Left ventricle myocardium inferior (tissue), 1 donor: ENCODE results near the gene MMP11. TPM values are rescaled to one million over a fixed set of nuclear protein-coding genes. Genes with fewer than 3 reads are reported as not detected.
A peak's percentile ranks its signal among the peaks of the same experiment; 100 is the strongest.

Source experiments
- DNase-seq: peaks from one replicate; pipeline ENCODE4 v3.0.0-alpha.2; 2020
- H3K27ac ChIP-seq: fragments of 200-600 bp; replicated peaks from 2 replicates; pipeline ENCODE4 v1.8.0; 2021
- H3K27me3 ChIP-seq: fragments of 200-600 bp; 2 replicates; pipeline ENCODE4 v1.8.0; 2021; ENCODE audit warnings: low read depth
- H3K36me3 ChIP-seq: fragments of 200-600 bp; 2 replicates; pipeline ENCODE4 v1.8.0; 2021
- H3K4me1 ChIP-seq: fragments of 200-600 bp; 2 replicates; pipeline ENCODE4 v1.8.0; 2021
- H3K4me3 ChIP-seq: fragments of 200-600 bp; 2 replicates; pipeline ENCODE4 v1.8.0; 2021; ENCODE audit warnings: mild to moderate bottlenecking, moderate library complexity
- H3K9me3 ChIP-seq: fragments of 200-600 bp; replicated peaks from 2 replicates; pipeline ENCODE4 v1.8.0; 2021
- CTCF ChIP-seq: fragments of 200-600 bp; IDR thresholded peaks from 2 replicates; pipeline ENCODE4 v1.8.0; 2021; ENCODE audit warnings: antibody characterized with exemption, mild to moderate bottlenecking, borderline replicate concordance
- intact Hi-C: fragments of 100-400 bp; cut with micrococcal nuclease; formaldehyde crosslinking; loops from one replicate; pipeline ENCODE4 v1.11.0; 2022
- total RNA-seq: library from RNA; stranded (reverse); fragmentation: NEBNext Ultra II Directional; extraction: Animal tissue kit (Norgen Biotek cat#: 25700); gene quantifications from one replicate; pipeline ENCODE4 v1.2.1, GENCODE V29; 2021
- donor health status: DM: no; HTN: yes; CAD: no; lungs with severe emphysema.

Gene MMP11
- total RNA-seq, 1 donor from 2014 or later: 16.9 TPM

GRCh38 chr22:23760056-23760455 lies 12.6 kb upstream of the MMP11 start:
- no peak for TF ChIP-seq CTCF
- Histone ChIP-seq H3K27me3 (no peaks in the 10 kb centered on the region), H3K27ac (no peak overlapping the region), H3K4me1 (peaks cover 24% of the 10 kb centered on the region), H3K4me3 (no peak overlapping the region), H3K9me3 (no peaks in the 10 kb centered on the region), H3K36me3 (no peaks in the 10 kb centered on the region)
- DNase-seq: no peak
- intact Hi-C loops: no loop called here

- peaks cover 54% of the 10 kb centered on the region for H3K4me1 ChIP-seq
- H3K27ac ChIP-seq: peak within 1 kb of the TSS; percentile 94
- no peak for TF ChIP-seq CTCF
- no peaks in the 10 kb centered on the region for H3K9me3 ChIP-seq
- H3K4me3 ChIP-seq: peak within 1 kb of the TSS; percentile 78
- no peak for DNase-seq
- H3K27me3 ChIP-seq: no peaks in the 10 kb centered on the region
- peaks cover 7% of the 10 kb centered on the region for H3K36me3 ChIP-seq
- intact Hi-C loops: no loop called here
Measured at GRCh38 chr22:23762842-23763578, 9.6 kb upstream of the MMP11 start, which contains the start of gene C22orf15. Gene C22orf15, plus strand, starts transcription at chr22:23762990. Its CDS starts 317 bp downstream, at chr22:23763307.

- Histone ChIP-seq H3K9me3 (no peaks in the 10 kb centered on the region), H3K4me3 (peak overlapping the region; percentile 78), H3K36me3 (peaks cover 7% of the 10 kb centered on the region), H3K27me3 (no peaks in the 10 kb centered on the region), H3K4me1 (peaks cover 59% of the 10 kb centered on the region), H3K27ac (peak overlapping the region; percentile 94)
- DNase-seq: no peak
- intact Hi-C loops: no loop called here
- no peak for TF ChIP-seq CTCF
Measured at GRCh38 chr22:23763579-23763945, 9.1 kb upstream of the MMP11 start.

- peaks cover 7% of the 10 kb centered on the region for H3K36me3 ChIP-seq
- intact Hi-C loops: no loop called here
- H3K4me3 ChIP-seq: peak overlapping the region; percentile 78
- TF ChIP-seq CTCF: no peak
- H3K27me3 ChIP-seq: no peaks in the 10 kb centered on the region
- no peaks in the 10 kb centered on the region for H3K9me3 ChIP-seq
- peaks cover 63% of the 10 kb centered on the region for H3K4me1 ChIP-seq
- peak overlapping the region; percentile 94 for H3K27ac ChIP-seq
- no peak for DNase-seq
Measured at GRCh38 chr22:23763954-23764353, 8.7 kb upstream of the MMP11 start.

- peaks cover 7% of the 10 kb centered on the region for H3K36me3 ChIP-seq
- peaks cover 69% of the 10 kb centered on the region for H3K4me1 ChIP-seq
- H3K27me3 ChIP-seq: no peaks in the 10 kb centered on the region
- intact Hi-C loops: no loop called here
- H3K27ac ChIP-seq: peak overlapping the region; percentile 94
- no peak for DNase-seq
- TF ChIP-seq CTCF: no peak
- H3K4me3 ChIP-seq: peak overlapping the region; percentile 78
- H3K9me3 ChIP-seq: no peaks in the 10 kb centered on the region
Measured at GRCh38 chr22:23764899-23765881, 7.5 kb upstream of the MMP11 start.
